ENCODE measurements around the gene SH3PXD2B. TPM values are rescaled to one million over a fixed set of nuclear protein-coding genes. Genes with fewer than 3 reads are reported as not detected.

SH3PXD2B gene
- total and polyA plus RNA-seq, 2 donors (not counting 1 experiment from before 2014, with no cell fraction given), result 12.6 to 21.1 TPM

DNA sequence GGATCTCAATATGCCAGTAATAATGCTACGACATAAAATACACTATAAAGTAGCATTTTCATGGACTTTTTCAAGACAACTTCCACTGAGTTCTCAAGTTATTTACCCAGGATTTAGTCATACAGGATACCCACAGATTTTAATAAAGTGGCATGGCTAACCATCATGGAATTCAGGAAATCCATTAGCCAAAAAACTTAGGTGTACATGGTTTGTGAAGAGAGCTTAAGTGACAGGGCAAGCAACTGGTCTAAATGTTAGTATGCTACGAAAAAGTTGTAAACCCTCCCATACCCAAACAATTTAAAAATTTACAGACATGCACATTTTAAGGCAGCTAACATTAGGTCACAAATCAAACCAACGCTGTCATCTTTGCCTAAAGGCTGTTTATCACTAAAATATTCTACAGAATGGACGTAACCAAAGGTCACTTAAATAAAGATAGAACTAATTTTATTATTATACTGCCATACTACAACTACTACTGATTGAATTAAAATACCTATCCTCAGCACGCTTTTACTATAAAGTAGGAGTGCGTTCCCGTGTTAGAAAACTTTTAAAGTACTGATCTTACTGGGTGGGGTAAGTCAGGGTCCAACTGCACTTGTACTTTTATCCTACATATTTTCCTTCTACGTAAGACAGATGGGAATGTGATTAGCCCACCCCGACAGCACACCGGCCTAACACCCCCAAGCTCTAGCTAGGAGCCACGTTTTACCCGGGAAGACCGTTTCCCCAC, 171.9 kb downstream of the SH3PXD2B start:
- Histone ChIP-seq H3K9me3 (ENCODE audit: control insufficient read depth, insufficient read depth, low read depth, low read length) (no peaks in the 10 kb centered on the region), H3K4me2 (ENCODE audit: extremely low read depth, insufficient read depth, low read length) (peak overlapping the region; percentile 59), H3K79me2 (ENCODE audit: control insufficient read depth, insufficient read depth, low read length) (peaks cover 57% of the 10 kb centered on the region), H3K27ac (ENCODE audit: insufficient read depth, low read length) (peak overlapping the region; percentile 88), H3K4me1 (ENCODE audit: control insufficient read depth, extremely low read depth, insufficient read depth, low read length) (peaks cover 3% of the 10 kb centered on the region), H2AFZ (ENCODE audit: low read length) (no peak overlapping the region), H4K20me1 (ENCODE audit: control insufficient read depth, extremely low read depth, insufficient read depth, low read length) (no peaks in the 10 kb centered on the region), H3K4me3 (replicated peaks in 1 of 4; ENCODE audit: control extremely low read depth in 1 of 4, insufficient read depth in 1 of 4, low read depth in 3 of 4, low read length in 4 of 4) (peak overlapping the region; percentile 85 to 96 (median 93)), H3K9ac (ENCODE audit: insufficient read depth, low read length) (peak overlapping the region; percentile 82), H3K27me3 (ENCODE audit: control insufficient read depth, insufficient read depth, low read length) (no peaks in the 10 kb centered on the region), H3K36me3 (ENCODE audit: control insufficient read depth, insufficient read depth, low read length) (no peaks in the 10 kb centered on the region)
- TF ChIP-seq EZH2 (IDR thresholded peaks at IDR 0.05; ENCODE audit: low read length, missing control alignments), result no peak
- TF ChIP-seq, protein P1, sequence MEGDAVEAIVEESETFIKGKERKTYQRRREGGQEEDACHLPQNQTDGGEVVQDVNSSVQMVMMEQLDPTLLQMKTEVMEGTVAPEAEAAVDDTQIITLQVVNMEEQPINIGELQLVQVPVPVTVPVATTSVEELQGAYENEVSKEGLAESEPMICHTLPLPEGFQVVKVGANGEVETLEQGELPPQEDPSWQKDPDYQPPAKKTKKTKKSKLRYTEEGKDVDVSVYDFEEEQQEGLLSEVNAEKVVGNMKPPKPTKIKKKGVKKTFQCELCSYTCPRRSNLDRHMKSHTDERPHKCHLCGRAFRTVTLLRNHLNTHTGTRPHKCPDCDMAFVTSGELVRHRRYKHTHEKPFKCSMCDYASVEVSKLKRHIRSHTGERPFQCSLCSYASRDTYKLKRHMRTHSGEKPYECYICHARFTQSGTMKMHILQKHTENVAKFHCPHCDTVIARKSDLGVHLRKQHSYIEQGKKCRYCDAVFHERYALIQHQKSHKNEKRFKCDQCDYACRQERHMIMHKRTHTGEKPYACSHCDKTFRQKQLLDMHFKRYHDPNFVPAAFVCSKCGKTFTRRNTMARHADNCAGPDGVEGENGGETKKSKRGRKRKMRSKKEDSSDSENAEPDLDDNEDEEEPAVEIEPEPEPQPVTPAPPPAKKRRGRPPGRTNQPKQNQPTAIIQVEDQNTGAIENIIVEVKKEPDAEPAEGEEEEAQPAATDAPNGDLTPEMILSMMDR (conservative IDR thresholded peaks at IDR 0.05 in 1 of 2, IDR thresholded peaks at IDR 0.05 in 1 of 2; ENCODE audit: low read depth in 1 of 2, low read length in 2 of 2), result no peak
- peak in 1 of 2 donors; percentile 64 for DNase-seq (ENCODE audit: low read depth in 2 of 2)

DNA sequence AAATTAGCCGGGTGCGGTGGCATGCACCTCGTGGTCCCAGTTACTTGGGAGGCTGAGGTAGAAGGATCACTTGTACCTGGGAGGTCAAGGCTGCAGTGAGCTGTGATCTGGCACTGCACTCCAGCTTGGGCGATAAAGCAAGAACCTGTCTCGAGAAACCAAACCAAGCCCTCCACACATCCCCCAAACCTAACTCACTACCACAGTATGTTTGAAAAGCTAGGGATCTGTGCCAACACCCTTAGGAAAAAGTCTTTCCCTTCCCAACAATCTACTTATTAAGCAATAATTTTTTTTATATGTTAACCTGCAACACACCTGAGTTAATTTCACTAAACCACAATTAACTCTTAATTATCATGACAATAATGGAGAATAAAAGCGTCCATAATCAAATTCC, 173.0 kb downstream of the SH3PXD2B start:
- Histone ChIP-seq H2AFZ (ENCODE audit: low read length) (no peak overlapping the region), H3K36me3 (ENCODE audit: control insufficient read depth, insufficient read depth, low read length) (no peaks in the 10 kb centered on the region), H3K4me2 (ENCODE audit: extremely low read depth, insufficient read depth, low read length) (peak overlapping the region; percentile 59), H4K20me1 (ENCODE audit: control insufficient read depth, extremely low read depth, insufficient read depth, low read length) (no peaks in the 10 kb centered on the region), H3K9me3 (ENCODE audit: control insufficient read depth, insufficient read depth, low read depth, low read length) (no peaks in the 10 kb centered on the region), H3K79me2 (ENCODE audit: control insufficient read depth, insufficient read depth, low read length) (peaks cover 67% of the 10 kb centered on the region), H3K4me1 (ENCODE audit: control insufficient read depth, extremely low read depth, insufficient read depth, low read length) (peaks cover 3% of the 10 kb centered on the region), H3K9ac (ENCODE audit: insufficient read depth, low read length) (no peak overlapping the region), H3K27me3 (ENCODE audit: control insufficient read depth, insufficient read depth, low read length) (no peaks in the 10 kb centered on the region), H3K4me3 (replicated peaks in 1 of 4; ENCODE audit: control extremely low read depth in 1 of 4, insufficient read depth in 1 of 4, low read depth in 3 of 4, low read length in 4 of 4) (peak overlapping the region; percentile 85 to 96 (median 93)), H3K27ac (ENCODE audit: insufficient read depth, low read length) (peak overlapping the region; percentile 48)
- DNase-seq (ENCODE audit: low read depth in 2 of 2), result no peak
- TF ChIP-seq, protein P1 (conservative IDR thresholded peaks at IDR 0.05 in 1 of 2, IDR thresholded peaks at IDR 0.05 in 1 of 2; ENCODE audit: low read depth in 1 of 2, low read length in 2 of 2), result no peak
- TF ChIP-seq EZH2 (IDR thresholded peaks at IDR 0.05; ENCODE audit: low read length, missing control alignments), result no peak

DNA sequence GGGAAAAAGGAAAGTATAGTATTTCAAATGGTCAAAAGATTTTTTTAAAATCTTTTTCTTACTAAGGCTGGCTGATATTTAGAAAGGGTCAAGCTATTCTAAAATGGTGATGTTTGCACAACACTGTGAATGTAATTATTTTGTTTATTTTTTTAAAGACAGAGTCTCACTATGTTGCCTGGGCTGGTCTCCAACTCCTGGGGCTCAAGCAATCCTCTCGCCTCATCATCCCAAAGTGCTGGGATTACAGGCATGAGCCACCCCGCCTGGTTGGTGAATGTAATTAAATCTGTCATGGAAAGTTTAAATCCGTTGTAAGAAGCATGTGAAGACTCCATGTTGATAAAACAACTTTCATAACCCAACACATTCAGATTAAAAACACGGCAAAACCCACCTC, 173.4 kb downstream of the SH3PXD2B start:
- Histone ChIP-seq H3K36me3 (ENCODE audit: control insufficient read depth, insufficient read depth, low read length) (no peaks in the 10 kb centered on the region), H3K4me1 (ENCODE audit: control insufficient read depth, extremely low read depth, insufficient read depth, low read length) (peaks cover 3% of the 10 kb centered on the region), H3K27me3 (ENCODE audit: control insufficient read depth, insufficient read depth, low read length) (no peaks in the 10 kb centered on the region), H3K4me2 (ENCODE audit: extremely low read depth, insufficient read depth, low read length) (peak overlapping the region; percentile 59), H3K9me3 (ENCODE audit: control insufficient read depth, insufficient read depth, low read depth, low read length) (no peaks in the 10 kb centered on the region), H3K79me2 (ENCODE audit: control insufficient read depth, insufficient read depth, low read length) (peaks cover 72% of the 10 kb centered on the region), H3K4me3 (replicated peaks in 1 of 4; ENCODE audit: control extremely low read depth in 1 of 4, insufficient read depth in 1 of 4, low read depth in 3 of 4, low read length in 4 of 4) (peak overlapping the region in 3 of 4 experiments; percentile 90 to 96 (median 96)), H4K20me1 (ENCODE audit: control insufficient read depth, extremely low read depth, insufficient read depth, low read length) (no peaks in the 10 kb centered on the region), H3K27ac (ENCODE audit: insufficient read depth, low read length) (peak overlapping the region; percentile 48), H2AFZ (ENCODE audit: low read length) (no peak overlapping the region), H3K9ac (ENCODE audit: insufficient read depth, low read length) (no peak overlapping the region)
- TF ChIP-seq, protein P1 (conservative IDR thresholded peaks at IDR 0.05 in 1 of 2, IDR thresholded peaks at IDR 0.05 in 1 of 2; ENCODE audit: low read depth in 1 of 2, low read length in 2 of 2), result no peak
- peak; percentile 54 to 85 for DNase-seq (ENCODE audit: low read depth in 2 of 2)
